ENCODE measurements around the gene DCUN1D5. TPM values are rescaled to one million over a fixed set of nuclear protein-coding genes. Genes with fewer than 3 reads are reported as not detected.
"Not testable (repeated sequence)": the region's sequence is repeated elsewhere in the genome, so short reads cannot be mapped to it uniquely, and the experiment has no call there.

DCUN1D5 gene
- total and polyA plus RNA-seq, 5 donors from 2014 or later, result 16.2 to 27.6 (median 26.3) TPM

DNA sequence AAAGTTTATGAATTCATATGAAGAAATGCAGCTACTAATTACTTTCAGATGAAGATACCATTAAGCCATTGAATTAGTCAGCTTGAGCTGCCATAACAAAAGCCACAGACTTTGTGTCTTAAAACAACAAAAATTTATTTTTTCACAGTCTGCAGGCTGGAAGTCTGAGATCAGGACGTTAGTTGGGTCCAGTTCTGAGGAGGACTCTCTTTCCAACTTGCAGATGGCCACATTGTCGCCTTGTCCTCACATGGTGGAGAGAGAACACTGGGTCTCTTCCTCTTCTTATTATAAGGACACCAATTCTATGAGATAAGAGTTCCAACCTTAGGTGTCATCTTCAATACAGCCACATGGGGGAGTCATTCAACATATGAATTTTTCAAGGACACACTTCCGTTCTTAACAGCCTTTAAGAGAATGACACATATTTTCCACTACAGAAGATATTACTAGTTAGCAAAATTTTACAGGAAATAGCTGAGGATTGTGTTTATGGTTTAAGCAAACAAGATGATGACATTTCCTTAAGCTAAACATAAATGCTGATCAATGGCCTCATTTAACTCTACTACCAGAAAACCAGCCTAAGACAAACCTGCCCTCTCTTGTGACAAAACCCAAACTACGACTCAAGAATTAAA is 56.0 kb downstream of the DCUN1D5 start:
- Mint-ChIP-seq H3K27ac (peak overlapping the region in 1 of 3 donors; percentile 43), H3K27me3 (no peaks in the 10 kb centered on the region), H3K4me3 (peak overlapping the region in 1 of 4 donors; percentile 25), H3K36me3 (no peaks in the 10 kb centered on the region), H3K4me1 (peaks cover 4 to 7% (median 6%) of the 10 kb centered on the region in 4 donors), H3K9me3 (no peaks in the 10 kb centered on the region)
- ATAC-seq (ENCODE audit: low read depth in 2 of 2) (peak; percentile 88 to 93), DNase-seq (peak; percentile 20 to 81 (median 58))
- Histone ChIP-seq H3K36me3 (ENCODE audit: control insufficient read depth, insufficient read depth, low read length) (no peaks in the 10 kb centered on the region), H3K27me3 (ENCODE audit: control insufficient read depth, insufficient read depth, low read length) (no peaks in the 10 kb centered on the region), H3K4me1 (ENCODE audit: control insufficient read depth, insufficient read depth, low read length, poor library complexity, severe bottlenecking) (peaks cover 4% of the 10 kb centered on the region), H3K9me3 (ENCODE audit: control insufficient read depth in 2 of 2, low read length in 2 of 2) (no peaks in the 10 kb centered on the region), H3K27ac (ENCODE audit: insufficient read depth, low read length, poor library complexity, severe bottlenecking) (no peak overlapping the region), H3K4me3 (ENCODE audit: low read depth, low read length) (no peak overlapping the region)

DNA sequence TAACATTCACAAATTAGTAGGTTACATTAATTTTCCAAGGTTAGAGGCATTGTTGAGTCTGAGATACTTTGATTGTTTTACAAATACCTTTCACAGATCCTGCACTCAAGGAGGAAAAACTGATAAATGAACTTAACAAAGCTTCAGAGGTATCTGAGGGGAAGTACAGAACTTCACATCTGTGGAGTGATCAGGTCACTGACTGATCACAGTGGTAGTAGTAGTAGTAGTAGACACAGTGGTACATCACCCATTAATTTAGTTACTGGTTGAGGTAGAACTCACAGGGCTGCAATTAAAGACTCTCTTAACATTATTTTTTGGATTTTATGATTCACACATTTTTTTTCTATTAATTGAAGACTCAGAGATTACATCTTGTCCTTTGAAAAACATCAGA is 56.7 kb downstream of the DCUN1D5 start:
- Mint-ChIP-seq H3K36me3 (no peaks in the 10 kb centered on the region), H3K27ac (no peak overlapping the region), H3K4me1 (peaks cover 4 to 7% (median 6%) of the 10 kb centered on the region in 4 donors), H3K4me3 (no peak overlapping the region), H3K9me3 (no peaks in the 10 kb centered on the region), H3K27me3 (no peaks in the 10 kb centered on the region)
- no peak for ATAC-seq (ENCODE audit: low read depth in 2 of 2)
- H3K27me3 ChIP-seq (ENCODE audit: control insufficient read depth, insufficient read depth, low read length), result no peaks in the 10 kb centered on the region
- H3K4me3 ChIP-seq (ENCODE audit: low read depth, low read length), result no peak overlapping the region
- DNase-seq, result no peak
- no peaks in the 10 kb centered on the region for H3K36me3 ChIP-seq (ENCODE audit: control insufficient read depth, insufficient read depth, low read length)
- no peaks in the 10 kb centered on the region for H3K9me3 ChIP-seq (ENCODE audit: control insufficient read depth in 2 of 2, low read length in 2 of 2)
- H3K4me1 ChIP-seq (ENCODE audit: control insufficient read depth, insufficient read depth, low read length, poor library complexity, severe bottlenecking), result peaks cover 4% of the 10 kb centered on the region
- H3K27ac ChIP-seq (ENCODE audit: insufficient read depth, low read length, poor library complexity, severe bottlenecking), result no peak overlapping the region

DNA sequence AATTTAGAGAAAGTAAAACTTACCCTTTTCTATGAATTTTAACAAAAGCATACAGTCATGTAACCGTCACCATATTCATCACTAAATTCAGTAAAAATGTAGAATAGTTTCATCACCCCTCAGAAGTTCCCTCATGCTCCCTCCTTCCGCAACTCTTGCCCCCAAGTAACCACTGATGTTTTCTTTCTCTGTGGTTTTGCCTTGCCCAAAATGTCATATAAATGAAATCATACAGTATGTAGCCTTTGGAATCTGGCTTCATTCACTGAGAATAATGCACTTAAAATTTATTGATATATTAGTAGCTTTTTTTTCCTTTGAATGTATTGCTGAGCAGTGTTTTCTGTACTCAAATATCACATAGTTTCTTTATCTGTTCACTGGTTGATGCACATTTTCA is 60.1 kb downstream of the DCUN1D5 start:
- Mint-ChIP-seq H3K4me3 (no peak overlapping the region), H3K27ac (no peak overlapping the region), H3K27me3 (peaks cover 4% of the 10 kb centered on the region), H3K4me1 (peaks cover 4 to 7% (median 6%) of the 10 kb centered on the region in 4 donors), H3K36me3 (no peaks in the 10 kb centered on the region), H3K9me3 (no peaks in the 10 kb centered on the region)
- Histone ChIP-seq H3K9me3 (ENCODE audit: control insufficient read depth in 2 of 2, low read length in 2 of 2) (no peaks in the 10 kb centered on the region), H3K36me3 (ENCODE audit: control insufficient read depth, insufficient read depth, low read length) (no peaks in the 10 kb centered on the region), H3K4me1 (ENCODE audit: control insufficient read depth, insufficient read depth, low read length, poor library complexity, severe bottlenecking) (peaks cover 4% of the 10 kb centered on the region), H3K27me3 (ENCODE audit: control insufficient read depth, insufficient read depth, low read length) (no peaks in the 10 kb centered on the region), H3K4me3 (ENCODE audit: low read depth, low read length) (no peak overlapping the region), H3K27ac (ENCODE audit: insufficient read depth, low read length, poor library complexity, severe bottlenecking) (no peak overlapping the region)
- DNase-seq (no peak), ATAC-seq (ENCODE audit: low read depth in 2 of 2) (no peak)

DNA sequence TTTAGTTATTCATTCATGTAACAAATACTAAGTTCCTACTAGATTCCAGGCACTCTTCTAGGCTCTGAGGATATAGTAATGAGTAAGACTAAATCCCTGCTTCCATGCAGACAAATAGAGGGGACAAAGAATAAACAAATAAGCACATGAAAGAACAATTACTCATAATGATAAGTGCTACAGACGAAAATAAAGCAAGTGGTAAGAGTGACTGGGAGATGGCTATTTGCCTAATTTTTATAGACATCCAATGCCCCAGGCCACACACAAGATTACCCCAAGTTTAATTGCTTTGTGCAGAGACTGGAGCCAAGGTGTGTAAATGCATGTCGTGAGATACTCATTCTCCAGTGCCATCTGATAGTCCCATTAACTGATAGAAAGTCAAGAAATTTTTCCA is 62.6 kb downstream of the DCUN1D5 start:
- ATAC-seq (ENCODE audit: low read depth in 2 of 2), result no peak
- no peak overlapping the region for H3K27ac Mint-ChIP-seq
- H3K27me3 ChIP-seq (ENCODE audit: control insufficient read depth, insufficient read depth, low read length), result no peaks in the 10 kb centered on the region
- no peaks in the 10 kb centered on the region for H3K4me1 Mint-ChIP-seq
- peaks cover 4% of the 10 kb centered on the region for H3K27me3 Mint-ChIP-seq
- H3K27ac ChIP-seq (ENCODE audit: insufficient read depth, low read length, poor library complexity, severe bottlenecking), result no peak overlapping the region
- no peaks in the 10 kb centered on the region for H3K4me1 ChIP-seq (ENCODE audit: control insufficient read depth, insufficient read depth, low read length, poor library complexity, severe bottlenecking)
- H3K36me3 ChIP-seq (ENCODE audit: control insufficient read depth, insufficient read depth, low read length), result no peaks in the 10 kb centered on the region
- H3K9me3 ChIP-seq (ENCODE audit: control insufficient read depth in 2 of 2, low read length in 2 of 2), result no peaks in the 10 kb centered on the region
- H3K36me3 Mint-ChIP-seq, result no peaks in the 10 kb centered on the region
- H3K4me3 ChIP-seq (ENCODE audit: low read depth, low read length), result no peak overlapping the region
- H3K4me3 Mint-ChIP-seq, result no peak overlapping the region
- DNase-seq, result no peak
- no peaks in the 10 kb centered on the region for H3K9me3 Mint-ChIP-seq

DNA sequence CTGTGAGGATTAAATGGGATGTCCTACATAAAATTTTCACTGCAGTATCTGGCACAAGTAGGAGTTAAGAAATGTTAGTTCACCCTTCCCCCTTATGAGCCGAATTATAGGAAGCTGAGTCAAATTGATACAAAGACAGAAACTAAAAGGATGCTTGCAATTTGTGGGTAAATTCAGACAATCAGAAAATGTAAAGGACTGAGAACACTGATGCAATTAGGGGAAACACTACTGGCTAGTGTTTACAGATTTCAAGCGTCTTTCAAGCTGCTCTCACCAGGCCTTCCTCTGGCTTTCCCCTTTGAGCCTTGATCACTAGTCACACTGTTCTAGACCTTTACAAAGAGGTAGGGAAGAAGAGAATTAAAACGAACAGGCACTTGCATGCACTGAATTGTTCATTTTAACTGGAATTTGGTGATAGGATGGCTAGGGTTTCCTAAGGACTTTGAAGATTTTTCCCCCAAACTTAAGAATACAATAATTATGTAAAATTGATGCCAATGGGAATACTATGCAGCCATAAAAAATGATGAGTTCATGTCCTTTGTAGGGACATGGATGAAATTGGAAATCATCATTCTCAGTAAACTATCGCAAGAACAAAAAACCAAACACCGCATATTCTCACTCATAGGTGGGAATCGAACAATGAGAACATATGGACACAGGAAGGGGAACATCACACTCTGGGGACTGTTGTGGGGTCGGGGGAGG is 63.5 kb downstream of the DCUN1D5 start:
- not testable (repeated sequence) for H3K27me3 ChIP-seq (ENCODE audit: control insufficient read depth, insufficient read depth, low read length); H3K27me3 Mint-ChIP-seq; H3K4me1 ChIP-seq (ENCODE audit: control insufficient read depth, insufficient read depth, low read length, poor library complexity, severe bottlenecking); H3K9me3 Mint-ChIP-seq; H3K4me3 ChIP-seq (ENCODE audit: low read depth, low read length); H3K4me3 Mint-ChIP-seq; H3K36me3 ChIP-seq (ENCODE audit: control insufficient read depth, insufficient read depth, low read length); H3K9me3 ChIP-seq (ENCODE audit: control insufficient read depth in 2 of 2, low read length in 2 of 2); H3K36me3 Mint-ChIP-seq; H3K27ac ChIP-seq (ENCODE audit: insufficient read depth, low read length, poor library complexity, severe bottlenecking); H3K27ac Mint-ChIP-seq; H3K4me1 Mint-ChIP-seq; ATAC-seq (ENCODE audit: low read depth in 2 of 2)
- peak in 1 of 3 donors; percentile 23 for DNase-seq

DNA sequence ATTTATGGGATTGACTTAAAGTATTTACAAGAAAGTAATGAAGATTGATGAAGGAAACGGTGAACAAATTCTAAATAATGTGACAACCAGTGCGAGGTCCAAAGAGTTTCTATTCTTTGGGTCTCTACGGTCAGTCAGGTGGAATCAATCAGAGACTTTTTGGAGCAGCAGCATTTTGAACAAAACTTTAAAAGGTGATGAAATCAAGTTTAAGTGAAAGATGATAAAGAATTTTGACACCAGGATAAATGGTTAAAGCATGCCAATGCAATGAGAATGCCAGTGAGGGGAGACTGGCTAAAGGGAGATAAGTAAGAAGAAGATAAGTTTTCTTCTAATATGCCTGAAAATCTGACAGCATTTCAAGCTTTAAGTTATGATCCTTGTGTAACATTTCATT is 67.9 kb downstream of the DCUN1D5 start:
- peaks cover 22% of the 10 kb centered on the region for H3K27me3 Mint-ChIP-seq

DNA sequence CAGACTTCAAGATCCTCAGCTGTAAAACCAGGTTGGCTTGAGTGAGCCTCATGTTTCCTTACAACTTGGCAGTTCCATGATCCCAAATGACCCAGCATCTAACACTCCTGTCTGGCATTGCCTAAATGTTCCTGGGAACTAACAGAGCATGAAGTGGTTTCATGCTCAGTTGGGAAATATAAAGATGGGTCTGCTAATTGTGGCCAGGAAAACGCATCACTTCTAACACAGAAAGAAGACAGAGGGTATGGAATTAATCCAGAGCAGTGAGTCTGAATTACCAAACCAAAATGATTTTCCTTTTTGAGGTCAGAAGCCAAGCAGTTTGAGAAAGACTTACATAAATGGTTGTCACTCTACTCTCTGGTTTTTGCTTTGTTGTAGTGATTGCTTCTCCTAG is 75.9 kb downstream of the DCUN1D5 start:
- Mint-ChIP-seq H3K27me3 (peaks cover 4% of the 10 kb centered on the region), H3K9me3 (peaks cover 0 to 9% (median 3%) of the 10 kb centered on the region in 7 donors), H3K4me3 (no peak overlapping the region), H3K27ac (no peak overlapping the region), H3K4me1 (no peaks in the 10 kb centered on the region), H3K36me3 (no peaks in the 10 kb centered on the region)
- Histone ChIP-seq H3K36me3 (ENCODE audit: control insufficient read depth, insufficient read depth, low read length) (no peaks in the 10 kb centered on the region), H3K4me1 (ENCODE audit: control insufficient read depth, insufficient read depth, low read length, poor library complexity, severe bottlenecking) (no peaks in the 10 kb centered on the region), H3K27ac (ENCODE audit: insufficient read depth, low read length, poor library complexity, severe bottlenecking) (no peak overlapping the region), H3K27me3 (ENCODE audit: control insufficient read depth, insufficient read depth, low read length) (no peaks in the 10 kb centered on the region), H3K4me3 (ENCODE audit: low read depth, low read length) (no peak overlapping the region), H3K9me3 (ENCODE audit: control insufficient read depth in 2 of 2, low read length in 2 of 2) (no peaks in the 10 kb centered on the region)
- DNase-seq (no peak), ATAC-seq (ENCODE audit: low read depth in 2 of 2) (no peak)

More for the DNA sequence above, 67.9 kb downstream of the DCUN1D5 start:
- Histone ChIP-seq H3K36me3 (ENCODE audit: control insufficient read depth, insufficient read depth, low read length) (no peaks in the 10 kb centered on the region), H3K9me3 (ENCODE audit: control insufficient read depth in 2 of 2, low read length in 2 of 2) (no peaks in the 10 kb centered on the region), H3K27ac (ENCODE audit: insufficient read depth, low read length, poor library complexity, severe bottlenecking) (no peak overlapping the region), H3K4me1 (ENCODE audit: control insufficient read depth, insufficient read depth, low read length, poor library complexity, severe bottlenecking) (no peaks in the 10 kb centered on the region), H3K27me3 (ENCODE audit: control insufficient read depth, insufficient read depth, low read length) (no peaks in the 10 kb centered on the region), H3K4me3 (ENCODE audit: low read depth, low read length) (no peak overlapping the region)
- Mint-ChIP-seq H3K4me3 (no peak overlapping the region), H3K9me3 (no peaks in the 10 kb centered on the region), H3K36me3 (no peaks in the 10 kb centered on the region), H3K4me1 (no peaks in the 10 kb centered on the region), H3K27ac (no peak overlapping the region)
- DNase-seq (no peak), ATAC-seq (ENCODE audit: low read depth in 2 of 2) (no peak)

DNA sequence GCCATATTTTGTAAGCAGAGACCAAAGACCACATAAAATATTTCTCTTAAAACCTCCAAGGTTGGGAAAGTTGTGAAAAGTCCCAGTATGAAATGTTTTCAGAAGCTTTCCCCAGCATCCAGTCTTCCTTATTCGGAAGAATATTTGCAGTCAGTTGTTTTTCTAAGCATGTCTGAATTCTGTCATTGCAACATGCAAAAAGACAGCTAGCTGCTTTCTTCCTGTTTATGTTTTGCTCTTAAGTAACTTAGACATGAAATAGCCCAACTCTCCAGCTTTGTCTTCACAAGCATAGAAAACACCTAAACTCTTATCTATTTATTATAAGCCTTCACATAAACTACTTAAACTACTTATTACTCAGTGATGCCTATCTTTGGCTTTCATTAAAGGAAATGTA is 78.5 kb downstream of the DCUN1D5 start:
- no peak overlapping the region for H3K4me3 ChIP-seq (ENCODE audit: low read depth, low read length)
- ATAC-seq (ENCODE audit: low read depth in 2 of 2), result no peak
- H3K4me1 Mint-ChIP-seq, result no peaks in the 10 kb centered on the region

More for the DNA sequence above, 78.5 kb downstream of the DCUN1D5 start:
- no peak overlapping the region for H3K27ac ChIP-seq (ENCODE audit: insufficient read depth, low read length, poor library complexity, severe bottlenecking)
- no peaks in the 10 kb centered on the region for H3K9me3 ChIP-seq (ENCODE audit: control insufficient read depth in 2 of 2, low read length in 2 of 2)
- Mint-ChIP-seq H3K27ac (no peak overlapping the region), H3K27me3 (no peaks in the 10 kb centered on the region), H3K36me3 (no peaks in the 10 kb centered on the region), H3K9me3 (peaks cover 2 to 25% (median 10%) of the 10 kb centered on the region in 7 donors), H3K4me3 (no peak overlapping the region)
- no peaks in the 10 kb centered on the region for H3K36me3 ChIP-seq (ENCODE audit: control insufficient read depth, insufficient read depth, low read length)
- no peak for DNase-seq
- no peaks in the 10 kb centered on the region for H3K27me3 ChIP-seq (ENCODE audit: control insufficient read depth, insufficient read depth, low read length)
- H3K4me1 ChIP-seq (ENCODE audit: control insufficient read depth, insufficient read depth, low read length, poor library complexity, severe bottlenecking), result no peaks in the 10 kb centered on the region

Measured in CD4-positive, CD25-positive, alpha-beta regulatory T cell (primary cell).